Measurements from ENCODE around the gene ADARB2.

Gene ADARB2

DNA sequence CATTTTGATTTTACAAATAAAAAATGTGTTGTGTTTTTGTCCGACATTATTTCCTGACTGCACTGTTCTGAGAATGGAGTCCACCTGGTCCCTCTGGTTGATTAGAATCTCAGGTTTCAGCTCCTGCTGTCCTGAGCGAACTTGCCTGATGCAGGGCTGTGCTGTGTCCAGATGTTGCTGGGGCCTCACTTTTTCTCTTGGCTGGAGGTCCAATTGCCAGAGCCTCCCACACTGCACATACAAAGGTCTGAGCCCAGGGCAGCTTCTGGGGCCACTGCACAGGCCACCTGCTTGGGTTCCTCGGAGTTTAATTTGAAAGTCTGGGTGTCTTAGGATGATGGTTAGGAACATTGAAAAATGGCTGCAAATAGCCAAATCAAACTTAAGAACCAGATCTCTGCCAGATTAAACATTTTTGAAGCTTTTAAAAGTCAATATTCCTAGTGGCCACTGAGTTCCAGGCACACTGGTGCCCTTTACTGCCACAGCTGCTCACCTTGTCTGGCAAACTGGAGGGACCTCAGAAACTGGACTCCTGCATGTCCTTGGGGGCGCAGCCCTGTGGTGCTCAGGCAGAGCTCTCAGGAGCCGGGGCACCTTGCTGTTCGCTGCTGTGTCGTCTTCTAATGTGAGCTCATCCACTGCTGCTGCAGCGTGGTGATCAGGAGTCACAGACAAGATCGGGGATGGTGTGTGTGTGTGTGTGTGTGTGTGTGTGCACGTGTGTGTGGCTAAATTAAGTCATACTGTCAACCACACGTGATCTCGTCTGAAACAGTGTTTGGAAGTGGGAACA, 606.1 kb downstream of the ADARB2 start:
- DNase-seq: no peak

DNA sequence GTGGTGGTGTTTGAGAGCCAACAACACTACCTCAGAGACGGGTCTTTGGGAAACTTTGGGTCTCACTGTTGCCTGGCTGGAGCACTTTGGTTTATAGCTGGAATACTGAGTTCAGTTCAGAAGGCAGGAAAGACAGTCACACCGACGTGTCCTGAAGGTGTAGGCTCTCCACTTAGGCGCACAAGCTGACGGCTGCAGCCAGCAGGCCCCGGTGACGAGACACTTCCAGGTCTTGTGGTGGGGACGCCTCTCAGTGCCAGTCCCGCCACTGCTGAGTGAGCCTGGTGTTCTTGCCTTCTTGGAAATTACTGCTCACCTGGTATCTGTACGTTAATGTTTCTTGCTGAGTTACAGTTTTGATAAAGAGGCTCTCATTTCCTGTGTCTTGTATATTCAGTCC, 607.1 kb downstream of the ADARB2 start:
- DNase-seq: no peak

DNA sequence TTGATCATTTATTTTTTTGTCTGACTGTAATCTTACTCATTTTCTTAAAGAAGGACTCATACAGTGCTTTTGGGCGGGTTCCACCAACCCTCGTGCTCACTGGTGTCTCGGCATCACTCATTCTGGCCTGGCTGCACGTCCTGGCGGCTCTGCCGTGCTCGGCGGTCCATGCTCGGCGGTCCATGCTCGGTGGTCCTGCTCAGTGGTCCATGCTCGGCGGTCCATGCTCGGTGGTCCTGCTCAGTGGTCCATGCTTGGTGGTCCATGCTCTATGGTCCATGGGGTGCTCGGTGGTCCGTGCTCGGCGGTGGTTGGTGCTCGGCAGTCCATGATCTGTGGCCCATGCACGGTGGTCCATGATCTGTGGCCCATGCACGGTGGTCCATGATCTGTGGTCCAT, 608.7 kb downstream of the ADARB2 start:
- DNase-seq: no peak

DNA sequence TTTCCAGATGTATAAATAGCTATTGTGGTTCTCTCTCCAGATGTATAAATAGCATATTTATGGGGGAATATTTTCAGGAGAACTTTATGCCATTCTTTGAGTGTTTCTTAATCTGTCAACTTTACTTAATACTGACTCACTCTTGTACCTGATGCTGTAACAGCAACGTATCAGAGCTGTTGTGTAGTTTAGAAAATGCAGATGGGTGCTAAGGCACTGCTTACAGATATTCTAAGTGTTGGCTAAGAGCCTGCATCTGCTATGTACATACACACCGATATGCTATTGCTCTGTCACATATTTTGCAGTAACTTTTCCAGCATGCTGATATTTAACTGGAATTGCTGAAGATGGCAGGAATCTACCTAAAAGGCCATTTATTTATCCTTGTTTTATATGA, 609.2 kb downstream of the ADARB2 start:
- DNase-seq: no peak

DNA sequence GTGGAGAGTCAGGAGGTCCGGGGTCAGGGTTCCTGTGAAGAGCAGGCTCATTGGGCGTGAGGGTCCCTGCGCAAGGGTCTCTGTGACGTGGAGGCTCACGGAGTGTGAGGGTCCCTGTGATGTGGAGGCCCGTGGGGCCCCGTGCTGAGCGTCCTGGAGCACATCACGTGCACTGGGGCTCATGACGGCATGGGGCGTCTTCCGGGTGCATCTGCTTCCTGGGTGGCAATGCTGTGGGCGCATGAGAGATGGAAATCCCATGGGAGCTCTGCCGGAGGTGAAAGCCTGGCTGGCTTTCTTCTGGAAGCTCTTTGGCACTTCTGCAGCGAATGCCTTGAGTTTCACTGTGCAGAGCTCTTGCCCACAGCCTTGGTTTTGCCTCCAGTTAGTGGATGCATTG, 609.7 kb downstream of the ADARB2 start:
- no peak for DNase-seq
